Activated CD8-positive, alpha-beta memory T cell treated with anti-CD3 and anti-CD28 coated beads for 24 hours (primary cell): ENCODE measurements around the gene ABCA13.

Experiments
- DNase-seq: peaks from one replicate; pipeline ENCODE4 v3.0.0-alpha.2; 2020

ABCA13 gene

GRCh38 chr7:48667407-48667806 lies 496.1 kb downstream of the ABCA13 start:
- no peak for DNase-seq

- no peak for DNase-seq
Observed at GRCh38 chr7:48671656-48672055, 500.4 kb downstream of the ABCA13 start.

- no peak for DNase-seq
Observed at GRCh38 chr7:48681006-48681405, 509.7 kb downstream of the ABCA13 start.

DNA sequence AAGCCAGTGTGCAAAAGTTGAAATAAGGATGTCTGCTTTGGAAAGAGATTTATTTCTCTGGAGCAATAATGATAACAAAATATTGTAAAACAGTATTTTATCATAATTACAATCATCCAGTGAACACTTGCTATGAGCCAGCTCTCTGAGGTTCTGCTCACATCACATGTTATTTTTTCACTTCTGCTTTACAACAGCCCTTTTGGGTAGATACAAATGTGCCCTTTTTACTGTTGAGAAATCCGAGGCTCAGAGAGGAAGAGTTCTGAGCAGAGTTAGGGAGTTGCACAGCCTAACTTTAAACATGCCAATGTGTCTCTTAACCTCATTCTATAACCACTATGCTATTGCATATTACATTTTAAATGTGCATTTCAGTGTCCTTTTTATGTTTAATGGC lies 520.5 kb downstream of the ABCA13 start:
- DNase-seq, result no peak
